GM19372 (cell line): ENCODE results near the gene DAB1.

Experiments
- ATAC-seq: cut with Tn5 transposase; IDR thresholded peaks from one replicate; pipeline ENCODE4 v1.9.1; 2021; ENCODE audit warnings: mild to moderate bottlenecking, low read depth, moderate library complexity; ENCODE audit not compliant: unreplicated experiment

Gene DAB1

DNA sequence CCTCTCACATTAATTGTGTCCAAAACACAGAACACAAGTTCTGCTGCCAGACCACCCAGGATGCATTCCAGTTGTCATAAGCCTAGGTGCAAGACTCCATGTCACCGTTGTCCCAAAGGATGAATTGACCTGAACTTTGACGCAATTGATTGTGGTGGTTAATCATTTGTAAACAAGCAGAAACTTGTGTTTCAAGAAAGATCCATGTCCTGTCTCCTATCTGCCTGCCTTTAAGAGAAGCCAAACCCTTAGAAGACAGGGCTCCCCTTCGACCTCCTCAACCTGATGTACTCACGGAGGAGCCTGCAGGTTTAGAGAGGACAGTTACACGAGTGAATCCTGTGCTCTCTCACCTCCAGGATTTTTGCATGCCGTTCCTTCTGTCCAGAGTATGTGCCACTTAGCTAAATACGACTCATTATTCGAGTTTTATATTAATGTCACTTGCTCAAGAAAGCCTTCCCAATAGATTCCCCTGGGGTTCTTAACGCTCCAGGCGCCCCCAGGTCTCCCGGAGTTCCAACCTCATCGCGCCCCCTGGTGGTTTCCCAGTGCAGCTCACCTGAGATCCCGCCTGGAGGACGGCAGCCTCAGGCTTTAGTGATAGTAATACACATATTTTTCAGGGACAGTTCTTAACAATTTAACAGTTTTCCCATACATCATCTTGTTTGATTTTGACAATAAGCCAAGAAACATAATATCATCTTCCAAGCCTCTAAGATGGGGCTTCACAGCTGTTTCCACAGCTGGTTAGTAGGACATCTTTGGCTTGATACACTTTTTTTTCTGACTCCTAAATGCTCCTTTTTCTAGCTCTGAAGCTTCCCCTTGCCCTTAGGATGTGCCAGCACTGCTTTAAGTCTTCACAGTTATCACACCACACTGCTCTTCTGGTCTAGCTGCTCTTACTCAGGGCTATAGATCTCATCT is 455.7 kb downstream of the DAB1 start:
- no peak for ATAC-seq

DNA sequence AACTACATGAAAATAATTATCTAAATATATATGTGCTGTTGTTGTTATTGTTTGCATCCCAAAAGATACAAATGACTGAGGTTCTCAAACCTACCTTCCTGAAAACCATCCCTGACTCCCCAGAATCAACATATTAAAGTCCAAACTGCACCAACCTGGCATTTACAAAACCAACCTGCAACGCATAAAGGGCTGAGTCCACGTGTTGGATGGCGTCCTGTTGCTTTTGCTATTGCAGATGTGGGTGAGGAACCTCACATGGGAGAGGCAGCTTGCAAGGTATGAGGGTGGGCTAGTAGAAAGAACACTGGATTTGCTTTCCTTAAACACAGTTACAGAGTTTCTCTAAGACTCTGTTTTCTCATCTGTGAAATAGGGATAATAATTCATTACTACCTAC is 456.5 kb downstream of the DAB1 start:
- ATAC-seq: no peak

DNA sequence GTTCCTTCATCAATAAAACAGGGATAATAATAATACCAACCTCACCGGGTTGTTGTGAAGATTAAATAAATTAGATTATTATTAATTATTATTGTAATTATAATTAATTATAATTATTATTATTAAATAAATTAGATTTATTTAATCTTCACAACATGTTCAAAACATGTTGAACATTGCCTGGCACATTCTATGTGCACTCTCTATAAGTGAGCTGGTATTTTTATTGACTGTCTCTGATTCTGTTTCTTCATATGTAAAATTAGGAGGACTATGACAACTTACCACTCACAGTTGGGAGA is 457.2 kb downstream of the DAB1 start:
- ATAC-seq: no peak

DNA sequence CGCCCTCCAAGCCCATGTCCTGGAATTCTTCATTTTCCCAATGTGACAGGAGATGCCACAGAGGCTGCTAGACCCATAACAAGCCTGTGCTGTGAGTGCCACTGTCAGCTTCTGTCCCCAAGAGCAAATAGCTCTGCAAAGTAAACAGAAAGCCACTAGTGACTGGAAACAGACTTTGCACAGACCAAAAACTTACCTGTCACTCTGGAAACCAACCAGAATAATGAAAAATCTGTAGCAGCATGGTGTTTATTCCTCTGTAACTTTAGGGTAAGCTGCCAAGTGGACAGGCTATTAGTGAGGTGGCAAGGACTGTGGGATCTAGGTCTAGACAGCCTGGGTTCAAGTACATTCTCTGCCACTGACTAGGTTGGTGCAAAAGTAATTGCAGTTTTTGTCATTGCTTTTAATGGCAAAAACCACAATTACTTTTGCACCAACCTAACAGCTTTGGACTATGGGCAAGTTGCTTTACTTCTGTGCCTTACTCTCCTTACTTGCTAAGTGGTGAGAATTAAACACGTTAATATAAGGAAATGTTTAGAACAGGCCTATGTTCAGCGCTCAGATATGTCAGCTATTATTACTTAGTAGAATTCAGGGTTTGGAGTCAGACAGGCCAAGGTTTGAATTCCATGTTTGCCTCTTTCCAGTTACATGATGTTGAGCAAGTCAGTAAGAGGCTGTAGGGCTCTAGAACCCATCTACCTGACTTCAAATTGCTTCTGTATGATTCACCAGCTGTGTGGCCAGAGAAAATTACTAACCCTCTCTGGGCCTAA is 457.8 kb downstream of the DAB1 start, which contains the start of gene C8B:
Gene C8B (minus strand): TSS at position 100 of the 782 bp plus-strand sequence. CDS start 67 bp downstream, at position 33.
- ATAC-seq: no peak

DNA sequence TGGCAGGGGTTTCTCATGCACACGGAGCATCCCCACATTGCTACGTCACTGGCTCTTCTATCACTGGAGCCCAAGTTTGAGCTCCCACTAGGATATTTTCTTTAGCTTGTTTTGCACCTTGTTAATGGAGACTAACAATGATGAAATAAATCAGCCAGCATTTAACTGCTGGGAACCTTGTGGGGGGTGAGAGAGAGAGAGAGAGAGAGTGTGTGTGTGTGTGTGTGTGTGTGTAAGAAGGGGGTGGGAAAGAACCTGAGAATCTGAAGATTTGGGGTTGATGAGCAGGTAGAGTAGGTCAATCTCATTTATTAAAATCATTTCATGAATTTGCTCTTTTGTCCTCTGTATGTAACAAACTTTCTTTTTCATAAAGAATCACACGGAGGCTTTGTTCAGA is 458.7 kb downstream of the DAB1 start:
- ATAC-seq: no peak

DNA sequence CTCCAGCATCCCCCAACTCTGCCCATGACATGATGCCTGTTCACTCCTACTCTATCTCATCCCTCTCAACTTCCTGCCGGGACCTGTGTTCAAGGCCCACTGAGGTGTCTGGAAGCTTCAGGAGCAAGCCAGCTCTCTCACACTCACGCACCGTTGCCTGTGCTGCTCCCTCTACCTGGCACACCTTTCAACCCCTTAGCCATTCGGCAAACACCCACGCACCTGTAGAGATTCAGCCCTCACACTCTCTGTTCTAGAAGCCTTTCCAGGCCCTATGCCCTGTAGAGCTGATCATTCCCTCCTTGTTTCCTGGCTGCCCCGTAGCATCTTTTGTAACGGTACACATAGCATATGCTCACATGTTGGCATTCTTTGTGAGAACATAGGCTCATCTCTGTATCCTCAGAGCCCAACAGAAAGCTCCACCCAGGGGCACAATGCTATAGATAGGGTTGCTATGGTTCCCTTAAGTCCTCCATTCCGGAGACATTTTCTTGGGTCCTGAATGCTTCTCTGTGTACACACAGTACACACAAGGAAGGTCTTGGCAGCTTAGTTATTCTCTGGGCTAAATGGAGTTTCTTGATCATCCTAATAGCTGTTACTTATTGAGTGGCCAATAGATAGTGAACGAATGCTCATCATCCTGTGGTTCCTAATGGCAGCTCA is 459.4 kb downstream of the DAB1 start:
- ATAC-seq: no peak

DNA sequence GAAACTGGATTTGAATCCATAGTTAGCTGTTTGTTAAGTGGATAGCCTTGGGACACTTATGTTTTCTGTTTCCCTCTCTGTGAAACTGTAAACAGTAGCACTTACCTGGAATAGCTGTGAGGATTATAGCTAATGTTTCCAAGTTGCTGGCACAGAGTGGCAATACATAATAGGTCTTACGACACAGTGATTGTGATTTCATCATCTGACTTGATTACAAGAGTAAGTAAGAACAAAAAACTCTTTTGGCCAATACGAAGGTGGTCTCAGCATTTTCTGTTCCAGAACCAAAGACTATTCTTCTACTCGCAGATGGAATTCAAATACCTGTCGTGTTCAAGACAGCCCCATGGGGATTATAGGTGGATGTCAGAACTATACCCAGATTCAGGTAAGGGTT is 460.2 kb downstream of the DAB1 start:
- no peak for ATAC-seq

DNA sequence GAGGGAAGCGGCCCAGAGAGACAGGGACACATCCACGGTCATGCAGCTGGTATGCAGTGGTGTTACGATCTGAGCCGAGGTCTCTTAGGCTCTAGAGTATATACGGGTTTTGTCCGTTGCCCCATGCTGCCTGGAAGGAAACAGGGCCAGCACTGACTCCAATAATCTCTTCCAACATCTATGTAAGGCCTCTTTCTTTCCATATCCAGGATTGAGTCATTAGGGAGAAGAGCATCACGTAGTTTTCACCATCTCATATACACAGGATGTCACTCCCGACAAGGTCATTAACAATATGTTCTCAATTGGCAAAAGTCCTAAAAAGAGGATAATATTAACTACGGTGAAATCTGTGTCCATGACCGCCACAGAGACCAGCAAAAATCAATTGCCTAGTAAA is 462.4 kb downstream of the DAB1 start:
- no peak for ATAC-seq

DNA sequence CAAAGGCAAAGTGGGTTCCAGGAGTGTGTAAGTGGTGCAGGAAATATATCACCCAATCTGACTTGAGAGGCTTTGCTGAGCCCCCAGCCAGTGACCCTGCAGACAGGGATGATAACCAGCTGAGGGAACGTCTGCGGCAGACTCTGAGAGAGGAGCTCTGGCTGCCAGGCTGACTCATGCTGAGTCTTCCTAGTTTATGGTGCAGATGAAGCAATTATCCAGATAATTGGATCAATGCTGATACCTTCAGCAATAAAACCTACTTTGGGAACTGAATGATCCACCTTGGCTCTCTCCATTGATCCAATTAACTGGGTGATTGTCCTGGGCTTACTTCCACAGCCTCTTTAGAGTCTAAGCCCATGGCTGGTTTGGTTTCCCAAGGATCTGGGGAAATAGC is 465.3 kb downstream of the DAB1 start:
- ATAC-seq: no peak

DNA sequence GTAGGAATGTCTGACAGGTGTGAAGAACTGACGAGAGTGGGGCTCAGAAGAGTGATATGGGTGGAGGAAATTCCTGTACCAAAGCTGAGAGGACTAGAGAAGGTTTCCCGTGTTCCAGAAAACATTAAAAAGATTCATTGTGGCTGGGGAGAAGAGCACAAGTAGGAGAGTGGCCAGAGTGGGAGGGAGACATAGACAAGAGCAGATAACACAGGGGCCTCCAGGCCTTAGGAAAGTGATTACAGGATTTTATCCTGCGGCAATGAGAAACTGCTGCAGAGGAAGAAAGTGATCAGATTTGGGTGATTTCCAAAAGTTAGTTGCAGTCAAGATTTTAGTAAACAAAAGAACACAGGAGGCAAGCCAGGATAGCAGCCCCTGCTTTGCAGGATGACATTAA is 465.9 kb downstream of the DAB1 start:
- ATAC-seq: no peak

DNA sequence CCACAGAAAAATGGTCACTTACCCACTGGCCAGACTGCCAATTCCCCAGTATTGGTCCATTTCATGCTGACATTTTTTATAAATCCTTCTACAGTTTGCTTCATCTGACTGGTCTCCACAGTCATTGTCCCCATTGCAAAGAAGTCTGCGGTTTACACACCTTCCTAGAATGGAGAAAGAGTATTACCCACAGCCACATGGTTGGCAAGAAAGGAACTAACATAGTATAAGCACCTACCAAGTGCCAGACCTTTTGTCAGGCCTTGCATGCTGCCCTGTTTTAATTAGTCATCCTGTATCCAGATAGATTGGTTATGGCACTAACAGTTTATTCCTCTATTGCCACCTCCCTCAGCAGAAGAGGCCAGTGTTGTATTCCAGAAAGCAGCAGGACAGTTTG is 469.2 kb downstream of the DAB1 start:
- ATAC-seq: no peak

DNA sequence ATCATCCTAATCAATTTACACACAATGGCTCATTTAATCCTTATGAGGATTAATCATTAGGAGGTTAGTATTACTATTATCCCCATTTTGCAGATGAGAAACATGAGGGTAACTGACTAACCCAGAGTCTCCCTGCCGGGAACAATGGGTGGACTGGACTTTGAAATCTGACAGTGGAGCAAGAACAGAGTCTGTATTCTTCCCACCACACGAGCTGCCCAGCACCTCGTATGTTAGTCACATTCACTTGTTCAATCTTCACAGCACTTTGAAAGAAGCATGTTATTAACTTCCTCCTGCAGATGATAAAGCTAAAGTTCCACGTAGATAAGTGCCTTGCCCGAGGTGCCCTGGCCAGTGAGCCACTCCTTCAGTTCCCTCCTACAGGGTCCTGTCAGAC is 470.5 kb downstream of the DAB1 start:
- ATAC-seq: no peak

DNA sequence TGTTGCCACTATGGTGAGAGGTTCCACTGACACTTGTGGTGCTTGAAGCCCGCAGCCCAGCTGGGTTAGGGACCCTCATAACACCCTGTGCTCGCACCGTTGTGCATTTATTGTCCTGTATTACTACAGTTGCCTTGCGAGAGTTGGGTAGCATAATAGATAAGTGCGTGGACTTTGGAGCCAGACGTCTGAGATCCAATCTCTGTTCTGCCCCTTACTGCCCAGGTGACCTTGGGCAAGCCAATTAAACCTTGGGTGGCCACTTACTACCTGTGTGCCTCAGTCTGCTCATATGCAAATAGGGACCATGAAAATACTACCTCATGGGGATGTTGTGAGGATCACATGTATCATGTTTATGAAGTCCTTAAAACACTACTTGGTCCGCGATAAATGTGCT is 471.4 kb downstream of the DAB1 start:
- ATAC-seq: no peak

DNA sequence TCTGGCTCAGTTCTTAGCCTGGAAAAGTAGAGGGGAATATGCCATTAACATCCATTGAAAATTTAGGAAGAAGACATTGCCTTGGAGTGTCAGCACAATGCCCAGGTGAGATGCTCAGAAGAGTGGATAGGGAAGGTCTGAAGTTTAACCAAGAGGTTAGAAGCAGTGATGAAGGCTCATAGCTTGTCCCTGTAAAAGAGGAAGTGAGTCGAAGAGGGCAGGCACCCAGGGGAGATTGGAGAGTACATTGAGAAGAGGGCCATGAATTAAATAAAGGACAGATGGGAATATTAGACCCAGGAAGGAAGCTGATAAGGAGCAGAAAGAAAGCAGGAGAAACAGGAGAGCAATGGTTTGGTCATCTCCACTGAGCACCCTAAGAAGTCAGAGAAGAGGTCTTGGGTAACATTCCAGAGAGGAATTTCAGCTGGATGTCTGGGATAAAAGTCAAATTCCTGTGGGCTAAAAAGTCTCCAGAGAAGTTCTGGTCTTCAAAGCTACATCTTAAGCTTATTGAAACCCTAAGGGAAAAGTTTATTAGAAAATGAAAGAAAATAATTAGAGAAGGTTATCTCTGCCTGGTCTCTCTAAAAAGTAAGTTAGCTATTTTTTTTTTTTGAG is 475.3 kb downstream of the DAB1 start:
- no peak for ATAC-seq
